NOMO-1 treated with DMSO at 0.1 percent for 48 hours (cell line): ENCODE results near the gene PRM2.

Experiments
- DNase-seq: peaks from one replicate; lab custom pipeline; 2025; ENCODE audit not compliant: unreplicated experiment; lab: John Stamatoyannopoulos, UW

Gene PRM2

DNA sequence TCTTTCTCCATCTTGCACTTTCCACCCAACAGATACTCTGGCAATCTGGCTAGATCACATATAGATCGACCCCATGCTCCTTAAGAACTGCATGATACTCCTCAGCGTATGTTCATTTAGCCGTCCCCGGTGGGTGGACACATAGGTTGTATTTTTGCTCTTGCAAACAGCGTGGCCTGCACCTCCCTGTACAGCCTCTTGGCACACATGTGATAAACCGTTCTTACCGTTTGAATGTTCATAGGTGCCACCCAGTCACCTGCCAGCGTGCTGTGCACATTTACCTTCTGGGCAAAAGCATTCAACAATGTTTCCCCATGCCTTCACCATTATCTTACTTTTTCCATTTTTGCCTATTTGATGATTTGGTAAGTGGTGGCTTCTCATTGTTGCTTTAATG lies 13.4 kb downstream of the PRM2 start:
- no peak for DNase-seq

- no peak for DNase-seq
Observed at GRCh38 chr16:11260596-11260966, 15.7 kb downstream of the PRM2 start.

DNA sequence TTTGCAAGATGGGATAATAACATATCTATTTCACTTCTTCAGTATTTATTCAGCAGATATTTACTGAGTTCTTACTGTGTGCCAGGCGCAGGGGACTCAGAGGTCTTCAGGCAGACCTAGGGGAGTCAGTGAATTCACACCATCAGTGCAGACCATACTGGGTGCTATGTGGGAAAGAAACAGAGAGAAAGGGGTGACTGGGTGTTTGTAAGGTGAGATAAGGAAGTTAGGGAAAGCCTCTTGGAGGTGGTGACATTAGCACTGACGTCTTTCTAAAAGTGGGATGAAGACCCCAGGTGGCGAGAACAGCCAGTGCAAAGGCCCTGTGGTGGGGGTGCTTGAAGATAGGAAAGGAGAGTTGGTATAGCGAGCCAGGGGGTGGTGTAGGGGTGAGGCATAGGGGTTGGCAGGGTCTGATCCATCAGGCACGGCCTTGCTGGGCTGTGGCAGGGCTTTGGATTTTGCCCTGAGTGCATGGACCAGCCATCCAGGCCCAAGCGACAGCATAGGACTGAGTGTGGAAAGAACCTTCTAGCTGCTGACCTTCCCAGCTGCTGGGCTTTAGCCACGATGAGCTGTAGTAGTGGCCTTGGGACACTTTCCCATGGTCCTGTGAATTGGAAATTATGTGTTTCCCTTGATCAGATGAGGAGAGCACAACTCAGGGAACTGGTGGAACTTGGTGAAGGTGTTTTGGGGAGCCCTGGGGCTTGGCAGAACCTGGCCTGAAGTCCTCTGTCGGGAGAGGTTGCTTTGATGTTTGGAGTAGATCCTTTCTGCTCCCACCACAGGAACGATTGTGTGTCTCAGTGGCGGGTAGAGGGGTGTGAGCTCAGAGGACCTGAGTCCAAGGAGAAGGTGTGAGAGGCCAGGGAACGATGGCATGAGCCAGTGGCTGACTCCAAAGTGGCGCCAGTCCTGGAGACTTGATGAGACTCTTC lies 16.4 kb downstream of the PRM2 start:
- DNase-seq, result no peak

- peak; percentile 14 for DNase-seq
Observed at GRCh38 chr16:11258553-11259492, 17.5 kb downstream of the PRM2 start.

- peak; percentile 64 for DNase-seq
Observed at GRCh38 chr16:11257131-11257938, 18.9 kb downstream of the PRM2 start.

DNA sequence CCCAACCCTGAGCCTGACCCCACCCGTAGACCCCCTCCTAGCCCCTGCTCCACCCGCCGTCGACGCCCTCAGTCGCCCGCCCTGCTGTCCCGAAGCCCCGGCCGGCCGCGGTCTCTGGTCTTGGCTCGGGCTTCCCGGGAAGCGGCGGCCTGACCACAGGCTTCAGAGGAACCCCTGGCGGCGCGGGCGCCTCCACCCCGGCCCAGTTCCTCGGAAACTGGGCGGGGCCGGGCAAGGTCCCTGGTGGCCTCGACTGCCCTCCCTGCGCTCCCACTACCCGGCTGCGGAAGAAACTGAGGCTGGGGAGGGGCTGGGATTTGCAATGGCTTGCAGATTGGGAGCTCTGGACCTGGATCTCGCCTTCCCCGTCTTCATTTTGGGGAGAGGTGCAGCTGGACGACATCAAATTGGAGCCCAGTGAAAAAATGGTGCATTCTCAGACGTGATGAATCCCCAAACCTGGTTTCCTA lies 19.6 kb downstream of the PRM2 start:
- no peak for DNase-seq

GRCh38 chr16:11255737-11256660 lies 20.3 kb downstream of the PRM2 start, which contains the start of gene SOCS1:
Gene SOCS1, minus strand, starts transcription at chr16:11256204. Its CDS starts 726 bp downstream, at chr16:11255478.
- peak; percentile 76 for DNase-seq

- no peak for DNase-seq
Observed at GRCh38 chr16:11254913-11255736, 21.2 kb downstream of the PRM2 start.

- no peak for DNase-seq
Observed at GRCh38 chr16:11253995-11254912, 22.0 kb downstream of the PRM2 start.

- DNase-seq, result peak; percentile 3
Observed at GRCh38 chr16:11253009-11253994, 23.0 kb downstream of the PRM2 start.

DNA sequence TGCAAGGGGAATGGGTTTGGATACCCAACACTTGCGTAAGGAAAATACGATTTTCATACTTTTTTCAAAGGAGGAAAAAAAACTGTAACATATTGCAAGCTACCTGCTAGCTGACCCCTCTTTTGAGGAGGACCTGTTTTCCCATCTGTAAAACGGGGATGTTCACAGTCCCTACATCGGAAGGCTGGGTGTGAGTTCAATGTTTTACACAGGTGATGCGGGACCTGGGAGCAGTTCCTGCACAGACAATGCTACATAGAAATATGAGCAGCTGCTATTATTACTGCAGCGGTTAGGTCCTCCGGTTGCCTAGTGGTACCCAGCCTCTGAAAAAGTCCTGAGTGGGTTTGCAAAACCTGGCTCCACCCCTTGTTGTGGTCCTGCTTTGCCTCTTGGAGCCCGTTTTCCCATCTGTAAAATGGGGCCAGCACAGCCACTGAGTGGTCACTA lies 23.8 kb downstream of the PRM2 start:
- DNase-seq, result no peak

- DNase-seq, result no peak
Observed at GRCh38 chr16:11251525-11252481, 24.5 kb downstream of the PRM2 start.

GRCh38 chr16:11250786-11251524 lies 25.3 kb downstream of the PRM2 start:
- DNase-seq, result no peak

GRCh38 chr16:11250091-11250785 lies 26.0 kb downstream of the PRM2 start:
- no peak for DNase-seq
